Mammary epithelial cell (primary cell): ENCODE measurements around the gene DGKI.

Experiments
- CTCF ChIP-seq, 2 donors: IDR thresholded peaks in 1 of 2; conservative IDR thresholded peaks in 1 of 2; 2 replicates each; pipeline ENCODE4 v1.5.1; 2011 to 2012; ENCODE audit warnings: inconsistent platforms in 2 of 2, low read length in 2 of 2, mild to moderate bottlenecking in 2 of 2, control low read depth in 1 of 2, low read depth in 1 of 2; ENCODE audit not compliant: insufficient read depth in 1 of 2; ENCODE audit errors: extremely low read depth in 1 of 2
- EZH2 ChIP-seq: IDR thresholded peaks from 2 replicates; pipeline ENCODE4 v1.6.1; 2012; ENCODE audit warnings: low read length, inconsistent platforms, borderline replicate concordance

DNA sequence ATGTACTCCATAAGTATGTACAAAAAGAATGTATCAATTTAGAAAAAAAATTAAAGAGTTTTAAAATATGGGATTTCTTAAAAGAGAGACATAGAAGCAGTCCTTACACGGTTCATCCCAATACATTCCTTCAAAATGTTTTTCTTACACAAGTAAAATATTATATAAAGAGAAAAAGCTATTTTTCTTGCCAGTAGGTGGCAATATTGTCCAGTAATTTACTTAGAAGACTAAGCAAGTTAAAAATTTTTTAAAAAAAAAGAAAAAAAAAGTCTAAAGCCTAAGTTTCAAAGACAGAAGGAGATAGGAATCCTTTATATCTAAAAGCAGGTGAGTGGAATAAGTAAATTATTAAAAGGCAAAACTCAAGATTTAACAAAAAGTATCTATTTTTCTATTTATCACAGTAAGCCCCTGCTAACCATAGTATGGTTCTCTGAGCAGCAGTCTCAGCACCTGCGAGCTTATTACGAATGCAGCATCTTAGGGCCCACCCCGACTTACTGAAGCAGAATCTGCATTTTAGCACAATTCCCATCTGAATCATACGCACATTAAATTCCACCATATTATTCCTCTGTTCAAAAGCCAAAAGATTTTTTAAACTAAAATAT lies 240.6 kb downstream of the DGKI start:
- peak; percentile 13 to 39 for TF ChIP-seq CTCF (conservative IDR thresholded peaks at IDR 0.05 in 1 of 2, IDR thresholded peaks at IDR 0.05 in 1 of 2; ENCODE audit: extremely low read depth in 1 of 2, insufficient read depth in 1 of 2, low read depth in 1 of 2, low read length in 2 of 2)
- TF ChIP-seq EZH2 = no peak
